ENCODE measurements around the gene KDM3B.
"Not testable (repeated sequence)": the region's sequence is repeated elsewhere in the genome, so short reads cannot be mapped to it uniquely, and the experiment has no call there.

The KDM3B gene

DNA sequence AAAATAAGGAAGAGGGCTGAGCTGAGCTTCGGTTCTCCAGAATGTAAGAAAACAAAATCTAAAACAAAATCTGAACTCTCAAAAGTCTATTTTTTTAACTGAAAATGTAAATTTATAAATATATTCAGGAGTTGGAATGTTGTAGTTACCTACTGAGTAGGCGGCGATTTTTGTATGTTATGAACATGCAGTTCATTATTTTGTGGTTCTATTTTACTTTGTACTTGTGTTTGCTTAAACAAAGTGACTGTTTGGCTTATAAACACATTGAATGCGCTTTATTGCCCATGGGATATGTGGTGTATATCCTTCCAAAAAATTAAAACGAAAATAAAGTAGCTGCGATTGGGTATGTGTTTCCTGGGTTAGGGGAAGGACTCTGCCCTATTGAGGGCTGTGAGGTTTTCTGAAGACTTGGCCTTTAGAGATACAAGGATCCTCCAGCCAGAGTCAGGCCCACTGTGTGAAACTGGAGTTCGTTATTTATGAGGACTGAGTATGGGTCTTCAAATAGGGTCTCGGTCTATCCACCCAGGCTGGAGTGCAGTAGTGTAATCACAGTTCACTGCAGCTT lies 116.6 kb downstream of the KDM3B start:
- DNase-seq (ENCODE audit: low read depth), result no peak

DNA sequence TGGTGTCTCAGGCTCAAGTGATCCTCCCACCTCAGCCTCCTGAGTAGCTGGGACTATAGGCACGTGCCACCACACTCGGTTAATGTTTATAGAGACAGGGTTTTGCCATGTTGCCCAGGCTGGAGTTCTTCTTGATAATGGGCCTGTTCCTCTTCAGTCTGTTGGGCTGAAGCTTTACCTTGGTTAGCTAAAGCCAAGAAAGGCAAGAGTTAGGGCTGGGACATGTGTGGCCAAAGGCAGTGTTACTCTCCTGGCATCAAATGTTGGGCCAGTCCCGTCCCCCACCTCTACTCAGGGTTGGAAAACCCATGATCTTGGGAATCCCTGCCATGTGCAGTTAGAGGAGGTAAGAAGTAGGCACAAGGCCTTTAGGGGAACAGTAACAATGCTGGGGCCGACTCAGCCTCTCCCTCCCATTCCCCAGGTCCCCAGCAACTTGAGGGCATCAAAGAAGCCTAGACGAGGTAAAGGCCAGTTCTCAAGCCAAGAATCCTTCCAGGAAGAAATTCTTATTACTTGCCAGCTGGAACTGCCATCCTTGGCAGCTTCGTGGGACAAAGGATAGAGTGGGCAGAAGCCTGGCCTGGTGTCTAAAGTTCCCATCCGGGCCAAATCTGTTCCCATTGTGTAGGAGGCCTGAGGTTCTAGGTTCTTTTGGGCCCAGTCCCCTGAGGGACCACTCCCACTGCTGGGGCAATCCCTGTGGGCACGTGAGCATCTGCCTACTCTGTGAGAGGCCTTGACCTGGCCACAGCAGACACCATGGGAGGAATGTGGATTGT lies 117.2 kb downstream of the KDM3B start:
- DNase-seq (ENCODE audit: low read depth), result no peak

DNA sequence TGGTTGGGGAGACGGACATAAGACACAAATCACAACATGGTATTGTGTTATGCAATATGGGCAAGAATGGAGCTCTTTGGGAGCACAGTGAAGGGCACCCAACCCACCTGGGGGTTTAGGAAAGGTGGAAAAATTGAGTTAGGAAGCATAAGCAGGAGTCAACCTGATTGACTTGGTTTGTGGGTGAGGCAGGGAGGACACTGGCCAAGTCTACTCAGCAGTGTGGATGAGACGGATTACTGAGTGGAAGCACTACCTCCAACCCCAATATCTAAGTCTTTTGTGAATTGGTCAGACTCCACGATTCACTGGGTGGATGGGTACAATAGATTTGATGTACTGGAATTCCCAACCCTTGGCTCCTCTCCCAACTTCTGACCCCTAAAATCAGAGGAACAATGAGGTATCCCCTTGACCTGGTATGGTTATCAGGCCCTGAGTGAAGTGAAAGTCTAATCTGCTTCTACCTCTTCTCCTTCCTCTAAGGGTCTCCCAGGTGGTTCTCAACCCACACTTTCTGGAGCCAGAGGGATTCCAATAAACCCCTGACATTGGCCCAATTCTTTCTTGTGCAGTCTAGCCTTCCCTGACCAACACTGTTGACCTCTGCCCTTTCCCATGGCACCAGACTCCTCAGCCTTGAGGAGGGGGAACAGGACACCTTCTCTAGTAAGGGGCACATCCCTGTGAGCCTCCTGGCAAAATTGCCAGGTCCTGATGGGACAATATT lies 118.0 kb downstream of the KDM3B start:
- DNase-seq (ENCODE audit: low read depth), result no peak

DNA sequence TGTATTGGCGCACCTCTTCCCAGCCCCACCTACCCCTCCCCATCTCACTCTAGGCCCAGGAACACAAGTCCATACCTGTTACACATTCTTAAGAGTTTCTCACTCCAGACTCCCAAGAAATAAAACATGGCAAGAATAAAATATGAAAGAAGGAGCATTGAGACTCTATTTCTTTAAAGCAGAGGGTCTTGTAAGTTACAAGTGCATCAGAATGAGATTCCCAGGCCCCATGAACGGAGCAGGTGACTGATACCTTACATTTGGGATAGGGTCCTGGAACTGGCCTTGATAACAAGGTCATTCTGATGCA lies 118.5 kb downstream of the KDM3B start:
- DNase-seq (ENCODE audit: low read depth), result no peak

DNA sequence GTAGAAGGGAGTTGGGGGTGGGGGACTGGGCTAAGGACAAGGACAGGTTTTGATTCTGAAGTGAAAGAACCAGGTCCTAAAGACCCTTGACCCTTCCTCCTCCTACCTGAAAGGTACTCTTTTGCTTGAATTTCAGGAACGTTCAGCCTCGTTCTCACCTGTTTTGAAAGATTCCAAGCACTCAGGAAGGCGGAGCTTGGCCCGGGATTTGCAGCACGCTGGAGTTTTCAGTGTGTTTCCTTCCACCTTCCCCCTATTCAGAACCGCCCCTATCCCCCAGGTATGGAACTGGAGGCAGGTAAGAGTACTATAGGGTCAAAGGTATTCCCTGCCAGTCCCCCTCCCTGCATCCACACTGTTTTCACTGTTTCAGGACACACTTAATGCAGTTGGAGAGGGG lies 119.9 kb downstream of the KDM3B start:
- DNase-seq (ENCODE audit: low read depth), result no peak

DNA sequence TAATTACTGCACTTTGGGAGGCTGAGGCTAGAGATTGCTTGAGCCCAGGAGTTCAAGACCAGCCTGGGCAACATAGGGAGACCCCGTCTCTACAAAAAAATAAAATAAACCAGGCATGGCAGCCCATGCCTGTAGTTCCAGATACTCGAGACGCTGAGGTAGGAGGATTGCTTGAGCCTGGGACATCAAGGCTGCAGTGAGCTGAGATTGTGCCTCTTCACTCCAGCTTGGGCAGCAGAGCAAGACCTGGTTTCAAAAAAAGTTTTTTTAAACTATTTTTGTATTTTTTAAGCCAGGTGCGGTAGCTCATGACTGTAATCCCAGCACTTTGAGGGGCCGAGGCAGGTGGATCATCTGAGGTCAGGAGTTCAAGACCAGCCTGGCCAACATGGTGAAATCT lies 120.7 kb downstream of the KDM3B start:
- DNase-seq (ENCODE audit: low read depth), result not testable (repeated sequence)

DNA sequence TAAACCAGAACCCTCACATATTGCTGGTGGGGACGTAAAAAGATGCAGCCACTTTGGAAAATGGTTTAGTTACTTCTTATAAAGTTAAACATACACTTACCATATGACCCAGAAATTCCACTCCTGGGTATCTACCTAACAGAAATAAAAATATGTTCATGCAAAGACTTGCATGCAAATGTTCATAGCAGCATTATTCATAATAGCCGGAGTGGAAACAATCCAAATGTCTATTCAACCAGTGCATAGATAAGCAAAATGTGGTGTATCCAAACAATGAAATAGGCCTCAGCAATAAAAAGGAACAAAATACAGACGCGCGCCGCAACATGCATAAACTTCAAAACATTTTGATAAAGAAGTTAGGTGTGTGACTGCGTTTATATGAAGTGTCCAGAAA lies 124.4 kb downstream of the KDM3B start:
- DNase-seq (ENCODE audit: low read depth), result no peak

DNA sequence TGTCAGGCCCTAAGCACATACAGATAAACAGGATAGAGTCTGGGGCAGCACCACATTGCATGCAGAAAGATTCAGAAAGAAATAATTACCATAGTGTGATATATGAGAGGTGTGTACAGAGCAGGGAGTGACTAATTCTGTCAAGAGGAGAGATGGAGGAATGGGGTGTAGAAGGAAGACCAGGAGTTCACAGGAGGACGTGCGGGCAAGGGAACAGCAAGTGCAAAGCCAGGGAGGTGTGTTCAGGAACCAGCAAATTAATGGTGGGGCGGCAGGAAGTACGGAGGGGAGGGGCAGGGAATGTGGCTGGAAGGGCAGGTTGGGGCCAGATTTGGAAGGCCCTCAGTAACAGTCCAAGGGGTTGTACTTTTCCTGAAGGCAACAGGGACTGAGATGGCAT lies 130.2 kb downstream of the KDM3B start:
- no peak for DNase-seq (ENCODE audit: low read depth)
